GM12865 (cell line): ENCODE results near the gene UCP2.

Experiments used
- DNase-seq: peaks from one replicate; pipeline ENCODE4 v3.0.0; 2010; ENCODE audit warnings: low read depth
- H3K4me3 ChIP-seq: 2 replicates; pipeline ENCODE4 v1.5.1; 2011; ENCODE audit warnings: mild to moderate bottlenecking, low read depth, low read length, control low read depth
- TF ChIP-seq, protein P1 (sequence below): IDR thresholded peaks from 2 replicates; pipeline ENCODE4 v1.5.1; 2011; ENCODE audit warnings: low read length, control low read depth, low read depth, inconsistent platforms; ENCODE audit not compliant: insufficient read depth; ENCODE audit errors: missing control alignments

Gene UCP2

DNA sequence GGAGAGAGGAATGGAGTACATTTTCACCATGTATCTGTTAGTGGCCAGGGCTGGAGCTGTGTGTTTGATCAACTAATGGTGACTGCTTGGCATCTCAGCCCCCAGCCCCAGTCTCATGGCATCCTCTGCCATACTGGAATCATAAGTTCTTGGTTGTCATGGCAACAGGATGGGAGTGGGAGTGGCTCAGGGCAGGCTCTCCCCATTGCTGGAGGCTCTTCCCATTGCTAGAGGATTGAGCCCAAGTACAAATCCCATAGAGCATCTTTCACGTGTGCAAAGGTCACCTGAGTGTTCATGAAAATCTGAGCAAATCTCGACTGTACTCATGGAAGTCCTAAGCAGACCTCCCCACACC is 16.9 kb downstream of the UCP2 start:
- TF ChIP-seq, protein P1, sequence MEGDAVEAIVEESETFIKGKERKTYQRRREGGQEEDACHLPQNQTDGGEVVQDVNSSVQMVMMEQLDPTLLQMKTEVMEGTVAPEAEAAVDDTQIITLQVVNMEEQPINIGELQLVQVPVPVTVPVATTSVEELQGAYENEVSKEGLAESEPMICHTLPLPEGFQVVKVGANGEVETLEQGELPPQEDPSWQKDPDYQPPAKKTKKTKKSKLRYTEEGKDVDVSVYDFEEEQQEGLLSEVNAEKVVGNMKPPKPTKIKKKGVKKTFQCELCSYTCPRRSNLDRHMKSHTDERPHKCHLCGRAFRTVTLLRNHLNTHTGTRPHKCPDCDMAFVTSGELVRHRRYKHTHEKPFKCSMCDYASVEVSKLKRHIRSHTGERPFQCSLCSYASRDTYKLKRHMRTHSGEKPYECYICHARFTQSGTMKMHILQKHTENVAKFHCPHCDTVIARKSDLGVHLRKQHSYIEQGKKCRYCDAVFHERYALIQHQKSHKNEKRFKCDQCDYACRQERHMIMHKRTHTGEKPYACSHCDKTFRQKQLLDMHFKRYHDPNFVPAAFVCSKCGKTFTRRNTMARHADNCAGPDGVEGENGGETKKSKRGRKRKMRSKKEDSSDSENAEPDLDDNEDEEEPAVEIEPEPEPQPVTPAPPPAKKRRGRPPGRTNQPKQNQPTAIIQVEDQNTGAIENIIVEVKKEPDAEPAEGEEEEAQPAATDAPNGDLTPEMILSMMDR: no peak
- no peak overlapping the region for H3K4me3 ChIP-seq
- DNase-seq: no peak

DNA sequence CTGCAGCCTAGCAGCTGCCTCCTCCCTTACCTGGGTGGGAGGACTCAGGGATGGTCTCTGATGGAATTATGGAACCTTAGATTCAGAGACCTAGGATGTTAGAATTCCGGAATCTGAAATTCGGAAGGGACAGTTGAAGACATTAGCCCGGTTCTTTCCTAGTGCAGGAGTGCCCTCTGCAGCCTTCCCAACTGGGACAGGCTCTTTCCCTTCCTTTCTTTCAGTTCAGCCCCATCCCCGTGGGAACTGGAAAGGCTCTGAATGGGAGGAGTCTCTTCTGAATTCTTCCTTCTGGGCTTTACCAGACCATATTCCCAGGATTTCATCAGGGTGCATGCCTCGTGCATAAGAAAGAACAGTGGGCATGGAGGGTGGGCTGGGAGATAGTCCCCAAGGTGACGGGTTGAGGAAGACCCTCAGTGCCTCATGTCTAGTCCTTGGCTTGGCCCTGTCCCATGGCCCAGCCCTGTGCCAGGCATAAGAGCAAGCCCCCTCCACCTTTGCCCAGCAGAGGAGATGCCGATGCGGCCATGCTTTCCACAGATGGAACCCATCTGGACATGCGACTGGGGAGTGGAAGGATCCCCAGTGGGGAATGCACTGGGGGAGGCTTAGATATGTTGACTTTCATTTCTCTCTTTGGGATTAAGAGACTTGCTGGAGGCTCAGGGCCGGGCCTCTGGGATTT is 17.4 kb downstream of the UCP2 start:
- no peak for DNase-seq
- TF ChIP-seq, protein P1: no peak
- no peak overlapping the region for H3K4me3 ChIP-seq

DNA sequence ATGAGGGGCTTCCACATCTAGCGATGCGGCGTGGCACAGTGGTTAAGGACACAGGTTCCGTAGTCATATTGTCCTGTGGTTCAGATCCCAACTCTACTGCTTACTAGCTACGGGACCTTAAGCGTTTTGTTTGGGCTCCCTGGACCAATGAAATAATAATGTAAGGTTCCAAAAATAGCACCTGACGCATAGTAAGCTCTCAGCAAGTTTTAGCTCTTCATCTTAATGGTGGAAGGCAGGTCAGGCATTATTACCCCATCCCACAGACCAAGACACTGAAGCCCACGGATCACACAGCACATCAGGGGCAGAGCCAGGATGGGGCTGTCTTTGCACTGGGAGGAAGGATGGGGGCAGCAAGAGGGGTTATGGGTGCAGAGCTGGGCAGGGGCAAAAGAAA is 18.8 kb downstream of the UCP2 start:
- TF ChIP-seq, protein P1: no peak
- H3K4me3 ChIP-seq: no peak overlapping the region
- DNase-seq: no peak

DNA sequence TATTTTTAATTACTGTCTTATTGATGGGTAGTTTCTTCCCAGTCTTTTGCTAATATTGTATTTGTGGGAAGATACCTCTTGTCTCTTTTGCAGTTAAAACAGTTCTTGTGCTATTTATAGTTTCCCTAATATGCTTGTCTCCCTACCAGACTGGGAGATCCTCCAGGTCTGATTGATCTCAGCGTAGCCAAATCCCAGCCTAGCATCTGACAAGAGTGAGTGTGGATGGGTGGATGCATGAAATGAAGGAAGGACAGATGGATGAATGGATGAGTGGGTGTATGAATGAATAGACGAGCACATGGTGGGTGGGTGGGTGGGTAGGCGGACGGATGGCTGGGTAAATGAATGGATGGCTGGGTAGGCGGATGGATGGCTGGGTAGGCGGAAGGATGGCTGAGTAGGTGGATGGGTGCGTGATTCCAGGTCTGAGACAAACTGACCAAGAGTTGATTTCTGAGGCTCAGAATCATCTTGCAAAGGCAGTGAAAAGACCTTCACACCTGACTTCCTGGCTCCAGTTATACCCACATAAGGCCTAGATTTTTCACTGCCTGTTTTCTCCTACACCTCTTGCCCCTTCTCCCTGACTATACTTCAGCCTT is 20.4 kb downstream of the UCP2 start:
- DNase-seq: no peak
- TF ChIP-seq, protein P1: no peak
- no peak overlapping the region for H3K4me3 ChIP-seq

DNA sequence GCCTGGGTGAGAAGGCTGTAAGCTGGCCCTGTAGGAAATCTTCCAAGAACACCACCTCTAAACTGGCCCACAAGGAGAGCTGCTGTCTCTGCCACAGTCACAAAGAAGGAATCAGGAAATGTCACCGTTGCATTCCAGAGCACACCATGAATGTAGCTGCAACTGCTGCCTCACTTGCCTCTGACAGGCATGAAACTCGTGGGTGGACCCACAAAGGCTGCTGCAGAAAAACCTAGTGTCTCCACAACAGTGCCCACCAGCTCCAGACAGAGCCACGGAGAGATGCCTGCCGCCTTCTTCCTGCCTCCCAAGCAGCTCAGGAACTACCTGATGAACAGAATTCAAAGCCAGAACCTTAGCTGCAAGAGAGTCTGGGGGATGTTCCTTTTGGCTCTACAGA is 21.3 kb downstream of the UCP2 start:
- H3K4me3 ChIP-seq: no peak overlapping the region
- no peak for DNase-seq
- TF ChIP-seq, protein P1: no peak

DNA sequence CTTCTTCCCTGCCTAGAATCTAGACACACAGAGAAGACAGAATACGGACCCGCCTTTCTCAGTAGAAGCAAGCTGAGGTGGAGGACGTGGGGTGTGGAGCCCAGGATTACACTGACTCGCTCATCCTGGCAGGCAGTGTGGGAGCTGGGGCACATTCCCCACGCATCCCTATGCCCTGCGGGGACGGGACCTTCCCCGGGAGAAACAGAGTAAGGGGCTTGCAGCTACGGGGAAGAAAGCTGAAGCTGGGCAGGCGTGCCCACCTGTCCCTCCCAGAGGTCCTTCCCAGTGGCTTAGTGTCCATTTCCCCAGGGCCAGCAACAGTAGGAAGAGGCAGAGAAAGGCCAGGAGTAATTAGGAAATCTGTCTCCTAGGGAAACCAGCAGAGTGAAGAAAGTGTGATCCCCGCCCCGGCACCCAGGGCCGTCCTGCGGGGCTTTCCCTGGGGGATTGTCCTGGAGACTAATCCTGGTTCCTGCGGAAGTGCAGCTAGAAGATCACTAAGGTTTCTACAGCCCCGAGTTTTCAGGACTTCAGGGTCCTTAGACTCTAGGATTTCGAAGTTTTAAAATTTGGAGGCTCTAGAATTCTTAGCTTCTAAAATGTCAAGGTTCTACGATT is 24.0 kb downstream of the UCP2 start:
- TF ChIP-seq, protein P1: no peak
- H3K4me3 ChIP-seq: no peak overlapping the region
- DNase-seq: no peak
